ENCODE data around the gene RALGAPA1.
"Not testable (repeated sequence)": the region's sequence is repeated elsewhere in the genome, so short reads cannot be mapped to it uniquely, and the experiment has no call there.

Gene RALGAPA1

DNA sequence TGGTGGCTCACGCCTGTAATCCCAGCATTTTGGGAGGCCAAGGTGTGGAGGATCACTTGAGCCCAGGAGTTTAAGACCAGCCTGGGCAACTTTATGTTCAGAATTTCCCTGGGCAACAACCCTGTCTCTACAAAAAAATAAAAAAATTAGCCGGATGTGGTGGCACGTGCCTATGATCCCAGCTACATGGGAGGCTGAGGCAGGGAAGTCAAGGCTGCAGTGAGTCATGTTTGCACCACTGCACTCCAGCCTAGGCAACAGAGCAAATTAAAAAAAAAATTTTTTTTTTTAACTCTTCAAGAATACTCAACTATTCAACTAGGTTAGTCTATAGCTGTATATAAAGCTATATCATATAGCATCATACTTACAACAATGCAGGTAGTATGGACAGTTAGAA is 113.0 kb downstream of the RALGAPA1 start:
- H3K4me3 ChIP-seq (ENCODE audit: low read depth, low read length) = no peak overlapping the region
- TF ChIP-seq, protein P1, sequence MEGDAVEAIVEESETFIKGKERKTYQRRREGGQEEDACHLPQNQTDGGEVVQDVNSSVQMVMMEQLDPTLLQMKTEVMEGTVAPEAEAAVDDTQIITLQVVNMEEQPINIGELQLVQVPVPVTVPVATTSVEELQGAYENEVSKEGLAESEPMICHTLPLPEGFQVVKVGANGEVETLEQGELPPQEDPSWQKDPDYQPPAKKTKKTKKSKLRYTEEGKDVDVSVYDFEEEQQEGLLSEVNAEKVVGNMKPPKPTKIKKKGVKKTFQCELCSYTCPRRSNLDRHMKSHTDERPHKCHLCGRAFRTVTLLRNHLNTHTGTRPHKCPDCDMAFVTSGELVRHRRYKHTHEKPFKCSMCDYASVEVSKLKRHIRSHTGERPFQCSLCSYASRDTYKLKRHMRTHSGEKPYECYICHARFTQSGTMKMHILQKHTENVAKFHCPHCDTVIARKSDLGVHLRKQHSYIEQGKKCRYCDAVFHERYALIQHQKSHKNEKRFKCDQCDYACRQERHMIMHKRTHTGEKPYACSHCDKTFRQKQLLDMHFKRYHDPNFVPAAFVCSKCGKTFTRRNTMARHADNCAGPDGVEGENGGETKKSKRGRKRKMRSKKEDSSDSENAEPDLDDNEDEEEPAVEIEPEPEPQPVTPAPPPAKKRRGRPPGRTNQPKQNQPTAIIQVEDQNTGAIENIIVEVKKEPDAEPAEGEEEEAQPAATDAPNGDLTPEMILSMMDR (IDR thresholded peaks at IDR 0.05; ENCODE audit: borderline replicate concordance, insufficient read depth, low read depth, low read length) = no peak

DNA sequence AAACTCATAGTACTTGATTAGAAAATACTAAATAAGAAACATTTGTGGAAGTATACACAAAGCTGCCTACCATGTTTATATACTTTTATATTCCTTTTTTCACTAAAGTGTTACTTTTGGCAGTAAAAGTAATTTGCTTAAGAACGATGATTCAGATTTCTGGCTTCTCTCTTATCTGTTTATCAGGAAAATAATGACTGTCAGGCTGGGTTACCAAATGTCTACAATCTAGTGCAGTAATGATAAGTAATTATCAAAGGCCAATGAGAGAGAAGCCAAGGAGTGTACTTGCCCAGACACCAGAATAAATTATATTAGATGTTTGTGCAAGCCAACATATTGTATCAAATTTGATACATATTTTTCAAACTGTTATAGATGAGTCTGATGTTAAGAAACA is 113.4 kb downstream of the RALGAPA1 start:
- H3K4me3 ChIP-seq (ENCODE audit: low read depth, low read length) = no peak overlapping the region
- TF ChIP-seq, protein P1 (IDR thresholded peaks at IDR 0.05; ENCODE audit: borderline replicate concordance, insufficient read depth, low read depth, low read length) = no peak

DNA sequence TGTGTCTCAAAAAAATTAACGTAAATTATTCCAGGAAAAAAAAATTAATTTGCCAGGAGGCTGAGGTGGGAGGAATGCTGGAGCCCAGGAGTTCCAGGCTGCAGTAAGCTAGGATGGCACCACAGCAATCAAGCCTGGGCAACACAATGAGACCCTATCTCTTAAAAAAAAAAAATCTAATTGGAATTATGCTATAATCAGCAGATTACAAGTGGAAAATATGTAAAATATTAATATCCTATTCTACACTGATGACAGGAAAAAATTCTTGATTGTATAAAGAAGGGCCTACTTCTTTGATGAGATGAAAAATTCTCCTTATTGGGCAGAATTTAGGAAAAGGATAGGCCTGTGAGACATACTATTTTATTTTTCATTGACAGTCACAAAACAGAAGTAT is 114.0 kb downstream of the RALGAPA1 start:
- H3K4me3 ChIP-seq (ENCODE audit: low read depth, low read length) = no peak overlapping the region
- TF ChIP-seq, protein P1 (IDR thresholded peaks at IDR 0.05; ENCODE audit: borderline replicate concordance, insufficient read depth, low read depth, low read length) = no peak

DNA sequence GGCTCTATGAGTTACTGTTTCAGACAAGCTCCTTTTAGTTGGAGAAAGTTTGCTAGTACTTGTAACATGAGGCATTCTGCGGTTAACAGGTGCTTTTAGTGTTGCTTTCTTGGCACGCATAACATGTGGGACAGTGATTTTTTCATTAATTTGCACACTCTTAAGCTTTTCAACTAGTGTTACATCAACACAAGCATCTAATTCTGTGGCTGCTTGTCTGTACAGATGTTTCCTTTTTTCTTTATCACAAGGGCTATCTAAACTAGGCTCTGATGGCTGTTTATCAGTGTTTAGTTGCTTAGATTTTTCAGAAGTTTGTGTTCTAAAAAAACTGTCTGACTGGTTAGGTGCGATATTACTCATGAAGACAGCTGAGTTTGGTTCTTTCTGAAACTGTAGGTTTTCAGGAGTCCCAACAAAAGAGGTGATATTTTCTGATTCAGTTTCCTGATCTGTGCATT is 120.1 kb downstream of the RALGAPA1 start:
- TF ChIP-seq, protein P1 (IDR thresholded peaks at IDR 0.05; ENCODE audit: borderline replicate concordance, insufficient read depth, low read depth, low read length) = no peak
- H3K4me3 ChIP-seq (ENCODE audit: low read depth, low read length) = no peak overlapping the region

DNA sequence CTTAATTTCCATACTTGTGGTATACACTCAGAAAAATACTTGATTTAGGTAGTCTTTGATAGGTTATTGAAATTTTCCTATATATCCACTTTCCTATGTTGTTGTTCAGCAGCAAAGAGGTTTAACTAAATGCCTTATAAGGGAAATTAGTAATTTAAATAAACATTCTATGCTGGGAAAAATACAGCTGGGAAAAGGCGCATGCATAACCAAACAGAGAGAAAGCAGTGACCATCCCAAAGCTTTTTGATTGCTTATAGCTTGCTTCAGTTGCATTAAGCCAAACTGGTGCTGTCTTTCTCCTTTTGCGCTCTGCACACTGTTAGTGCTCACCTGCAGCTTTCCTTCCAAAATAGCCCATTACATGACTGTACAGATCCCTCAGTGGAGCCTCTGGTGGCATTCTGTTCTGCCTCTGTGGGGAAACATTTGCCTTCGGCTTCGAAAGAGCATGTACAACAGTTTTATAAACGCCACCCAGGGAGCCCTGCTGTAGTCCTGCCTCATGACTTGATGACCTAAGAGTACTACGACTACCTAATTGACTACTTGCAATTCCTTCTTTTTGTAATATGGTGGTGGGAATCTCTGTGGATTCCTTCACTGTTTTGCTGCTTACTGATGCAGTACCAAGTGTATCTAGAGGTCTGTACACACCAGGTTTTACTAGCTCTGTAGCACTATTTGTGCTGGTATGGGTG is 120.8 kb downstream of the RALGAPA1 start:
- TF ChIP-seq, protein P1 (IDR thresholded peaks at IDR 0.05; ENCODE audit: borderline replicate concordance, insufficient read depth, low read depth, low read length) = no peak

DNA sequence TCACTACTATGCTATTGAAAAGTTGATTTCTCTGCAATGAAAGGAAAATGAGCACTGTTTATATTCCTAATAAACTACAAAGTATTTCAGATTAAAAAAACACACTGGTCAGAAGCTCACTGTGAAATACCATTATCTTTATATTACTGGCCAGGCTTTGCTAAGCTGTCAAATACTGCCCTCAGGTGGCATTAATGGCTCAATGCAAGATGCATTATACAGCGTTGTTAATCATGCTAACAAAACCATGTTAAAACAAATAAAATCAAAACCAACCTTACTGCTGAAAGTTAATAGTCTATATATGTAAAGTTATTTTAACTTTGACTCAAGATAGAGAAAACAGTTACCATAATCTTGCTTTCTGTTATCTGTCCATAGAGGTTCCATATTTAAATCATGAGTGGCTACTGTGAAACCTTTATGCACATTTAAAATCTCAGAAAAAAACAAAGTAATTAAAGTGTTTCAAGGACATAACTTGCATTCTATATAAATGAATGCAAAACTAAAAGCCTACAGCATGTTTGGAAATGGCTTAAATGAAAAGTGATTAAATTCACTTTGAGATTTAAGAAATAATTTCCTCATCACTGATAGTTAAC is 121.7 kb downstream of the RALGAPA1 start:
- TF ChIP-seq, protein P1 (IDR thresholded peaks at IDR 0.05; ENCODE audit: borderline replicate concordance, insufficient read depth, low read depth, low read length) = peak; percentile 61; the same call in 1 of the 2 replicates

More for the DNA sequence above, 120.8 kb downstream of the RALGAPA1 start:
- no peak overlapping the region for H3K4me3 ChIP-seq (ENCODE audit: low read depth, low read length)

DNA sequence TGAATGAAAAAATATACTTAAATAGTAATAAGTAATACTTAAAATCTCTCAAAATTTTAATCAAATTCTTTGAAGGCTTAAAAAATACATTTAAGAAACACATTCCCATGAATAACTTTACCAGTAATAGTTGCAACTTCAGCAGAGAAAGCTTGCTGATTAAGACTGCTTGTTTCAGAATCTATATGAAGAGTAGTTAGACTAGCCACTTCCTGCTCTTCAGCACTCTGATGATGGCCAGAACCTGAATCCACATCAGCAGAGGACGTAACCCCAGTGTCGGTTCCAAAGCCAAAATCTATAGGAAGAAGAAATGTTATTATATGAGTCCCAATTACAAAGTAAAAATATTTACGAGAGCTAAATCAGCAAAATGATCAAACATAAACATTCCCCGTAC is 125.4 kb downstream of the RALGAPA1 start:
- not testable (repeated sequence) for H3K4me3 ChIP-seq (ENCODE audit: low read depth, low read length)

More for the DNA sequence above, 121.7 kb downstream of the RALGAPA1 start:
- H3K4me3 ChIP-seq (ENCODE audit: low read depth, low read length) = no peak overlapping the region

Measured in GM12875 (cell line).